HEK293 (cell line): Measurements from ENCODE around the gene CAMK2D.

ENCODE experiments used
- CTCF ChIA-PET: fragments of 350-600 bp; formaldehyde crosslinking; extraction: SDS; loops from one replicate; lab custom pipeline; 2021; ENCODE audit warnings: antibody characterized with exemption; lab: Yijun Ruan, JAX
- POLR2A ChIA-PET: fragments of 300-600 bp; formaldehyde crosslinking; extraction: SDS; loops from one replicate; lab custom pipeline; 2020; ENCODE audit warnings: antibody characterized with exemption, inconsistent platforms; lab: Yijun Ruan, JAX
- H3K27ac ChIP-seq: fragments of 200-500 bp; sonication (Bioruptor generic); 2 replicates; pipeline ENCODE4 v1.5.1; 2014; ENCODE audit warnings: low read depth, low read length, control low read depth, inconsistent platforms; ENCODE audit errors: extremely low read depth
- H3K36me3 ChIP-seq, 2 experiments: fragments of 200-500 bp in 1 of 2; sonication (Bioruptor generic) in 1 of 2; 1 replicate in 1 of 2; 2 replicates in 1 of 2; pipeline ENCODE4 v1.5.1; 2014 to 2017; ENCODE audit warnings: inconsistent platforms in 2 of 2, low read length in 2 of 2; ENCODE audit not compliant: control insufficient read depth in 2 of 2, insufficient read depth in 1 of 2
- H3K4me1 ChIP-seq: fragments of 200-500 bp; sonication (Bioruptor generic); 2 replicates; pipeline ENCODE4 v1.5.1; 2014; ENCODE audit warnings: mild to moderate bottlenecking, low read length, inconsistent platforms; ENCODE audit not compliant: control insufficient read depth, insufficient read depth
- H3K4me3 ChIP-seq: 2 replicates; pipeline ENCODE4 v1.5.1; 2011; ENCODE audit warnings: low read depth, mild to moderate bottlenecking, control low read depth, low read length, moderate library complexity
- H3K9me3 ChIP-seq: fragments of 200-500 bp; sonication (Bioruptor generic); 2 replicates; pipeline ENCODE4 v1.5.1; 2014; ENCODE audit warnings: low read depth, low read length, inconsistent platforms; ENCODE audit not compliant: control insufficient read depth, insufficient read depth
- FEZF1 ChIP-seq: fragments of 450-650 bp; formaldehyde crosslinking; IDR thresholded peaks from 2 replicates; pipeline ENCODE4 v1.5.1; 2016; ENCODE audit warnings: missing biosample characterization, missing genetic modification characterization
- GLIS1 ChIP-seq: fragments of 450-650 bp; formaldehyde crosslinking; IDR thresholded peaks from 2 replicates; pipeline ENCODE4 v1.5.1; 2016; ENCODE audit warnings: missing biosample characterization, missing genetic modification characterization
- KLF10 ChIP-seq: fragments of 450-650 bp; IDR thresholded peaks from 2 replicates; pipeline ENCODE4 v1.5.1; 2018; ENCODE audit warnings: missing biosample characterization, mild to moderate bottlenecking, missing genetic modification characterization
- SP2 ChIP-seq: fragments of 450-650 bp; formaldehyde crosslinking; IDR thresholded peaks from 2 replicates; pipeline ENCODE4 v1.5.1; 2016; ENCODE audit warnings: missing biosample characterization, missing genetic modification characterization
- SP3 ChIP-seq: fragments of 450-650 bp; formaldehyde crosslinking; IDR thresholded peaks from 2 replicates; pipeline ENCODE4 v1.5.1; 2016; ENCODE audit warnings: missing biosample characterization, missing genetic modification characterization
- SP7 ChIP-seq: fragments of 450-650 bp; formaldehyde crosslinking; IDR thresholded peaks from 2 replicates; pipeline ENCODE4 v1.5.1; 2016; ENCODE audit warnings: missing biosample characterization, missing genetic modification characterization
- ZFHX2 ChIP-seq: fragments of 450-650 bp; formaldehyde crosslinking; conservative IDR thresholded peaks from 2 replicates; pipeline ENCODE4 v1.5.1; 2016; ENCODE audit warnings: missing biosample characterization, missing genetic modification characterization
- ZFP69B ChIP-seq: fragments of 450-650 bp; formaldehyde crosslinking; IDR thresholded peaks from 2 replicates; pipeline ENCODE4 v1.5.1; 2016; ENCODE audit warnings: missing biosample characterization, missing genetic modification characterization
- ZNF140 ChIP-seq: fragments of 450-650 bp; formaldehyde crosslinking; IDR thresholded peaks from 2 replicates; pipeline ENCODE4 v1.5.1; 2016; ENCODE audit warnings: missing biosample characterization, missing genetic modification characterization
- ZNF146 ChIP-seq: fragments of 450-650 bp; formaldehyde crosslinking; IDR thresholded peaks from 2 replicates; pipeline ENCODE4 v1.5.1; 2016; ENCODE audit warnings: missing biosample characterization, missing genetic modification characterization
- ZNF335 ChIP-seq: fragments of 450-650 bp; formaldehyde crosslinking; conservative IDR thresholded peaks from 2 replicates; pipeline ENCODE4 v1.5.1; 2016; ENCODE audit warnings: missing biosample characterization, missing genetic modification characterization
- ZNF37A ChIP-seq: fragments of 450-650 bp; IDR thresholded peaks from 2 replicates; pipeline ENCODE4 v1.5.1; 2018; ENCODE audit warnings: missing biosample characterization, missing genetic modification characterization
- ZNF391 ChIP-seq: fragments of 450-650 bp; formaldehyde crosslinking; IDR thresholded peaks from 2 replicates; pipeline ENCODE4 v1.5.1; 2016; ENCODE audit warnings: low read depth, missing biosample characterization, missing genetic modification characterization, borderline replicate concordance
- ZNF510 ChIP-seq: fragments of 450-650 bp; formaldehyde crosslinking; IDR thresholded peaks from 2 replicates; pipeline ENCODE4 v1.5.1; 2018; ENCODE audit warnings: mild to moderate bottlenecking, missing genetic modification characterization, missing biosample characterization; ENCODE audit not compliant: insufficient replicate concordance
- ZNF600 ChIP-seq: fragments of 450-650 bp; formaldehyde crosslinking; IDR thresholded peaks from 2 replicates; pipeline ENCODE4 v1.5.1; 2016; ENCODE audit warnings: missing biosample characterization, missing genetic modification characterization
- ZNF654 ChIP-seq: fragments of 450-650 bp; formaldehyde crosslinking; IDR thresholded peaks from 2 replicates; pipeline ENCODE4 v1.5.1; 2016; ENCODE audit warnings: low read depth, missing biosample characterization, missing genetic modification characterization
- ZNF658 ChIP-seq: fragments of 450-650 bp; formaldehyde crosslinking; IDR thresholded peaks from 2 replicates; pipeline ENCODE4; 2016; ENCODE audit warnings: missing biosample characterization, missing genetic modification characterization
- ZNF670 ChIP-seq: fragments of 450-650 bp; formaldehyde crosslinking; IDR thresholded peaks from 2 replicates; pipeline ENCODE4 v1.5.1; 2016; ENCODE audit warnings: missing biosample characterization, missing genetic modification characterization, low read depth
- TF ChIP-seq, protein P1 (sequence below): fragments of 450-650 bp; formaldehyde crosslinking; conservative IDR thresholded peaks from 2 replicates; pipeline ENCODE4 v1.5.1; 2016; ENCODE audit warnings: low read depth, missing biosample characterization, missing genetic modification characterization
- TF ChIP-seq, protein P2 (sequence below): fragments of 450-650 bp; formaldehyde crosslinking; IDR thresholded peaks from 2 replicates; pipeline ENCODE4 v1.5.1; 2017; ENCODE audit warnings: missing biosample characterization, missing genetic modification characterization
- TF ChIP-seq, protein P3 (sequence below): fragments of 450-650 bp; formaldehyde crosslinking; IDR thresholded peaks from 2 replicates; pipeline ENCODE4 v1.5.0; 2017; ENCODE audit warnings: missing biosample characterization, missing genetic modification characterization, borderline replicate concordance

Gene CAMK2D

DNA sequence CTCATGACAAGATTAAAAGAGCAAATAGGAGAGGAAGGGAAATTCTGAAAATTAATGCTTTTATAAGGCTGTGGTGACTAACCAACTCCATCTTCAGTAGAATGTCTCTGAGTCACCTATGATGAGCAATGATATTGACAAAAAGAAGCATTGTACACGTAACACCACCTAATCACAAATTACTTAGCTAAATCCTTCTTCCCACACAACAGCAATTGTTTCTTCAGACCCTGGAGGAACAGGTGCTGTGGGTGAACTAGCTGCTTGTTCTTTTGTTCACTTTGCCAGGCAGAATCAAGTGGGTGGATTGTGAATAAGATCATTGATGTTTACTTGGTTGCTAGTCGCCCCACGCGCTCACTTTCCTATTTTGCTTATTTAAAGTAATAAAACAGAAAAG lies 315.5 kb downstream of the CAMK2D start (continued):
- TF ChIP-seq, protein P1, sequence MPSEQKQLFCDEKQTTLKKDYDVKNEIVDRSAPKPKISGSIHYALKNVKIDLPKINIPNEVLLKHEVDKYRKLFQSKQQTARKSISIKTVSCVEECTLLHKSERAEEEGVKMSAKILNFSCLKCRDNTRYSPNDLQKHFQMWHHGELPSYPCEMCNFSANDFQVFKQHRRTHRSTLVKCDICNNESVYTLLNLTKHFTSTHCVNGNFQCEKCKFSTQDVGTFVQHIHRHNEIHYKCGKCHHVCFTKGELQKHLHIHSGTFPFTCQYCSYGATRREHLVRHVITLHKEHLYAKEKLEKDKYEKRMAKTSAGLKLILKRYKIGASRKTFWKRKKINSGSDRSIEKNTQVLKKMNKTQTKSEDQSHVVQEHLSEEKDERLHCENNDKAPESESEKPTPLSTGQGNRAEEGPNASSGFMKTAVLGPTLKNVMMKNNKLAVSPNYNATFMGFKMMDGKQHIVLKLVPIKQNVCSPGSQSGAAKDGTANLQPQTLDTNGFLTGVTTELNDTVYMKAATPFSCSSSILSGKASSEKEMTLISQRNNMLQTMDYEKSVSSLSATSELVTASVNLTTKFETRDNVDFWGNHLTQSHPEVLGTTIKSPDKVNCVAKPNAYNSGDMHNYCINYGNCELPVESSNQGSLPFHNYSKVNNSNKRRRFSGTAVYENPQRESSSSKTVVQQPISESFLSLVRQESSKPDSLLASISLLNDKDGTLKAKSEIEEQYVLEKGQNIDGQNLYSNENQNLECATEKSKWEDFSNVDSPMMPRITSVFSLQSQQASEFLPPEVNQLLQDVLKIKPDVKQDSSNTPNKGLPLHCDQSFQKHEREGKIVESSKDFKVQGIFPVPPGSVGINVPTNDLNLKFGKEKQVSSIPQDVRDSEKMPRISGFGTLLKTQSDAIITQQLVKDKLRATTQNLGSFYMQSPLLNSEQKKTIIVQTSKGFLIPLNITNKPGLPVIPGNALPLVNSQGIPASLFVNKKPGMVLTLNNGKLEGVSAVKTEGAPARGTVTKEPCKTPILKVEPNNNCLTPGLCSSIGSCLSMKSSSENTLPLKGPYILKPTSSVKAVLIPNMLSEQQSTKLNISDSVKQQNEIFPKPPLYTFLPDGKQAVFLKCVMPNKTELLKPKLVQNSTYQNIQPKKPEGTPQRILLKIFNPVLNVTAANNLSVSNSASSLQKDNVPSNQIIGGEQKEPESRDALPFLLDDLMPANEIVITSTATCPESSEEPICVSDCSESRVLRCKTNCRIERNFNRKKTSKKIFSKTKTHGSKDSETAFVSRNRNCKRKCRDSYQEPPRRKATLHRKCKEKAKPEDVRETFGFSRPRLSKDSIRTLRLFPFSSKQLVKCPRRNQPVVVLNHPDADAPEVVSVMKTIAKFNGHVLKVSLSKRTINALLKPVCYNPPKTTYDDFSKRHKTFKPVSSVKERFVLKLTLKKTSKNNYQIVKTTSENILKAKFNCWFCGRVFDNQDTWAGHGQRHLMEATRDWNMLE, result no peak
- TF ChIP-seq ZNF510 (tag by site-specific recombination), result no peak
- peak; percentile 57 for TF ChIP-seq ZFHX2 (tag by site-specific recombination)

DNA sequence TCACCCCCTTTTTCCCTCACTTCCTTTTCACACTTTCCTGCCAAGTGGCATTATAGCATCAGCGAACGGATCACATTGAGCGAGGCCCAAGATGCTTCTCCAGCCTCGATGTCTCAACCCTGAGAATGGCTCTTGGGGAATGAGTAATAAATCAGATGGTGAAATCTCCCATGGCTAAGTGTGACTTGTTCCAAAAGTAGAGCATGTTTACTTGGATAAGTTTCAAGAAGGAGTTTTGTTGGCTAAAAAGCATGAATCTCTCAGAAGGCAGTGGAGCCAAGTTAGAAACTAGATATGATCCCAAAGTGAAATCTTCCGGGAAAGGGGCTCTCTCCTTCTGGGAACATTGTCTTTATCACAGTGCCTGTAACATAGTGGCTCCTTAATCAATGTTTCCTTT lies 316.3 kb downstream of the CAMK2D start:
- Histone ChIP-seq H3K27ac (no peak overlapping the region), H3K4me3 (no peak overlapping the region), H3K4me1 (no peaks in the 10 kb centered on the region), H3K36me3 (no peaks in the 10 kb centered on the region), H3K9me3 (no peaks in the 10 kb centered on the region)
- ChIA-PET POLR2A (no interaction called here), CTCF (no interaction called here)
- no peak for TF ChIP-seq ZNF670 (tag by site-specific recombination)
- no peak for TF ChIP-seq ZNF140 (tag by site-specific recombination)
- no peak for TF ChIP-seq ZNF600 (tag by site-specific recombination)
- no peak for TF ChIP-seq SP3 (tag by site-specific recombination)
- TF ChIP-seq GLIS1 (tag by site-specific recombination), result no peak
- TF ChIP-seq ZNF146 (tag by site-specific recombination), result no peak
- no peak for TF ChIP-seq ZNF335 (tag by site-specific recombination)
- TF ChIP-seq ZNF654, result no peak
- TF ChIP-seq ZNF37A, result no peak
- no peak for TF ChIP-seq KLF10 (tag by site-specific recombination)
- no peak for TF ChIP-seq ZNF658 (tag by site-specific recombination)
- no peak for TF ChIP-seq ZNF391 (tag by site-specific recombination)
- TF ChIP-seq SP2, result no peak
- TF ChIP-seq ZFP69B (tag by site-specific recombination), result no peak
- no peak for TF ChIP-seq SP7
- TF ChIP-seq, protein P2, sequence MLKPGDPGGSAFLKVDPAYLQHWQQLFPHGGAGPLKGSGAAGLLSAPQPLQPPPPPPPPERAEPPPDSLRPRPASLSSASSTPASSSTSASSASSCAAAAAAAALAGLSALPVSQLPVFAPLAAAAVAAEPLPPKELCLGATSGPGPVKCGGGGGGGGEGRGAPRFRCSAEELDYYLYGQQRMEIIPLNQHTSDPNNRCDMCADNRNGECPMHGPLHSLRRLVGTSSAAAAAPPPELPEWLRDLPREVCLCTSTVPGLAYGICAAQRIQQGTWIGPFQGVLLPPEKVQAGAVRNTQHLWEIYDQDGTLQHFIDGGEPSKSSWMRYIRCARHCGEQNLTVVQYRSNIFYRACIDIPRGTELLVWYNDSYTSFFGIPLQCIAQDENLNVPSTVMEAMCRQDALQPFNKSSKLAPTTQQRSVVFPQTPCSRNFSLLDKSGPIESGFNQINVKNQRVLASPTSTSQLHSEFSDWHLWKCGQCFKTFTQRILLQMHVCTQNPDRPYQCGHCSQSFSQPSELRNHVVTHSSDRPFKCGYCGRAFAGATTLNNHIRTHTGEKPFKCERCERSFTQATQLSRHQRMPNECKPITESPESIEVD (tag by site-specific recombination), result no peak
- no peak for TF ChIP-seq FEZF1
- TF ChIP-seq, protein P3, sequence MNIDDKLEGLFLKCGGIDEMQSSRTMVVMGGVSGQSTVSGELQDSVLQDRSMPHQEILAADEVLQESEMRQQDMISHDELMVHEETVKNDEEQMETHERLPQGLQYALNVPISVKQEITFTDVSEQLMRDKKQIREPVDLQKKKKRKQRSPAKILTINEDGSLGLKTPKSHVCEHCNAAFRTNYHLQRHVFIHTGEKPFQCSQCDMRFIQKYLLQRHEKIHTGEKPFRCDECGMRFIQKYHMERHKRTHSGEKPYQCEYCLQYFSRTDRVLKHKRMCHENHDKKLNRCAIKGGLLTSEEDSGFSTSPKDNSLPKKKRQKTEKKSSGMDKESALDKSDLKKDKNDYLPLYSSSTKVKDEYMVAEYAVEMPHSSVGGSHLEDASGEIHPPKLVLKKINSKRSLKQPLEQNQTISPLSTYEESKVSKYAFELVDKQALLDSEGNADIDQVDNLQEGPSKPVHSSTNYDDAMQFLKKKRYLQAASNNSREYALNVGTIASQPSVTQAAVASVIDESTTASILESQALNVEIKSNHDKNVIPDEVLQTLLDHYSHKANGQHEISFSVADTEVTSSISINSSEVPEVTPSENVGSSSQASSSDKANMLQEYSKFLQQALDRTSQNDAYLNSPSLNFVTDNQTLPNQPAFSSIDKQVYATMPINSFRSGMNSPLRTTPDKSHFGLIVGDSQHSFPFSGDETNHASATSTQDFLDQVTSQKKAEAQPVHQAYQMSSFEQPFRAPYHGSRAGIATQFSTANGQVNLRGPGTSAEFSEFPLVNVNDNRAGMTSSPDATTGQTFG (tag by site-specific recombination), result no peak
